ENCODE measurements around the gene CLEC4E.
"Not testable (repeated sequence)": the region's sequence is repeated elsewhere in the genome, so short reads cannot be mapped to it uniquely, and the experiment has no call there.

Gene CLEC4E, protein sequence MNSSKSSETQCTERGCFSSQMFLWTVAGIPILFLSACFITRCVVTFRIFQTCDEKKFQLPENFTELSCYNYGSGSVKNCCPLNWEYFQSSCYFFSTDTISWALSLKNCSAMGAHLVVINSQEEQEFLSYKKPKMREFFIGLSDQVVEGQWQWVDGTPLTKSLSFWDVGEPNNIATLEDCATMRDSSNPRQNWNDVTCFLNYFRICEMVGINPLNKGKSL

DNA sequence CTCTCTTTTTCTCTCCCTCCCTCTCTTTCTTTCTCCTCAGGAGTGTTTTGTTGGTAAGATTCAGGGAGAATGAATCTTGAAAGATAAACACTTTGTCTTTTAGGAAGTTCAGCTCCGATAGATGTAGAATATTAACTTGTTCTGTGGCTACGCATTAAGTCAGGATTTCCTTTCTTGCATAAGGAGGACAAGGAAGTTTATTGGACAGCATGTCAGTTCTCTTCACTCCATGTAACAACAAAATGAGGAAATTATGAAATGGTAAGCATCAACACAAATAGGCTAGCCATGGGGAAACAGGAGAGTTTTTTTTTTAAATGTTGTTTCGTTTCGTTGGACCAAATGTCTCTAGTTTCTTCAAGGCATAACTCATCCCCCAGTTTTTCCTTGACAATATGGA lies at the start of gene CLEC4E:
TSS of gene CLEC4E (minus strand) at position 75 of the 400 bp plus-strand sequence. CDS start 108 bp downstream, outside the sequence.
- H3K4me3 ChIP-seq (ENCODE audit: low read length); DNase-seq (ENCODE audit: low read depth): not testable (repeated sequence)

DNA sequence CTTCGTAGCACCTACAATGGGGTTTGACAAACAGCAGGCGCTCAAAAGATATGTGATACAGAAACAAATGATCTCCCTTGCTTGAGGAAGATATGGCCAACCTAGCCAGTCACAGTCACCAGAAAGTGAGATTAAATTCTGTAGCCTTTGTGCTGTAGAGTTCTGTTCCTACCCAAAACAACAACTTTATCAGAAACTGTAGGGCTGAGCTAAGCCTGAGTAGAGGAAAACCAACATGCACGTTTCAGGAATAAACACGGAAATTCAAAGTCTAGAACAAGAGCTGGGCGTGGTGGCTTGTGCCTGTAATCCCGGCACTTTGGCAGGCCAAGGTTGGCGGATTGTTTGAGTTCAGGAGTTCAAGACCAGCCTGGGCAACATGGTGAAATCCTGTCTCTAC lies 49.0 kb upstream of the CLEC4E start:
- DNase-seq (ENCODE audit: low read depth): no peak
- TF ChIP-seq, protein P1, sequence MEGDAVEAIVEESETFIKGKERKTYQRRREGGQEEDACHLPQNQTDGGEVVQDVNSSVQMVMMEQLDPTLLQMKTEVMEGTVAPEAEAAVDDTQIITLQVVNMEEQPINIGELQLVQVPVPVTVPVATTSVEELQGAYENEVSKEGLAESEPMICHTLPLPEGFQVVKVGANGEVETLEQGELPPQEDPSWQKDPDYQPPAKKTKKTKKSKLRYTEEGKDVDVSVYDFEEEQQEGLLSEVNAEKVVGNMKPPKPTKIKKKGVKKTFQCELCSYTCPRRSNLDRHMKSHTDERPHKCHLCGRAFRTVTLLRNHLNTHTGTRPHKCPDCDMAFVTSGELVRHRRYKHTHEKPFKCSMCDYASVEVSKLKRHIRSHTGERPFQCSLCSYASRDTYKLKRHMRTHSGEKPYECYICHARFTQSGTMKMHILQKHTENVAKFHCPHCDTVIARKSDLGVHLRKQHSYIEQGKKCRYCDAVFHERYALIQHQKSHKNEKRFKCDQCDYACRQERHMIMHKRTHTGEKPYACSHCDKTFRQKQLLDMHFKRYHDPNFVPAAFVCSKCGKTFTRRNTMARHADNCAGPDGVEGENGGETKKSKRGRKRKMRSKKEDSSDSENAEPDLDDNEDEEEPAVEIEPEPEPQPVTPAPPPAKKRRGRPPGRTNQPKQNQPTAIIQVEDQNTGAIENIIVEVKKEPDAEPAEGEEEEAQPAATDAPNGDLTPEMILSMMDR (conservative IDR thresholded peaks at IDR 0.05; ENCODE audit: low read length): no peak
- no peak overlapping the region for H3K4me3 ChIP-seq (ENCODE audit: low read length)

DNA sequence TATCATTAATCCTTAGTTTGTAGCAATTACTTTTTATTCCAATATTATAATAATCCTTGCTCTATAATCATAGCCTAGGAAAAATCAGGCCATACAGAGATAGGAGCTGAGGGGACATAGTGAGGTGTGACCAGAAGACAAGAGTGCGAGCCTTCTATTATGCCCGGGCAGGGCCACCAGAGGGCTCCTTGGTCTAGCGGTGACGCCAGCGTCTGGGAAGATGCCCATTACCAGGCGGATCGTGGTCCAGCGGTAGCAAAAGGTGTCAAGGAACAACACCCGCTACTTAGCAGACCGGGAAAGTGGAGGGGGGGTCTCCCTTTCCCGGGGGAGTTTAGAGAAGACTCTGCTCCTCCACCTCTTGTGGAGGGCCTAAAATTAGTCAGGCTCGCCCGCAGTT lies 43.8 kb upstream of the CLEC4E start:
- not testable (repeated sequence) for DNase-seq (ENCODE audit: low read depth); H3K4me3 ChIP-seq (ENCODE audit: low read length)

DNA sequence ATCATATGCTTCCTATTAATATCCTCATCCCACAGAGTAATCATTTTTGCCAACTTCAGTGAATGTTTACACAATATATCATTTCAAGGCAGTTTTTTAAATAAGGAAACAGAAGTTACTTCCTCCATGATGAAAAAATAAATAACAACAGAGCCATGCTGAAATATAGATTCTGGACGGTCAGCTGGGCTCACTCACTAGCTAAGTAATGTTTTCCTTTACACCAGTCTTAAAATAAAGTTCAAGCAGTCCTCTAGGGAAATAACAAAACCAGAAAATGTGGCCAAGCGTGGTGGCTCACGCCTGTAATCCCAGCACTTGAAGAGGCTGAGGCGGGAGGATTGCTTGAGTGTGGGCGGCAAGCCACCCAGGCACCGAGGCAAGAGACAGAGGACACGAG lies 43.3 kb upstream of the CLEC4E start:
- TF ChIP-seq, protein P1 (conservative IDR thresholded peaks at IDR 0.05; ENCODE audit: low read length): no peak
- no peak for DNase-seq (ENCODE audit: low read depth)

DNA sequence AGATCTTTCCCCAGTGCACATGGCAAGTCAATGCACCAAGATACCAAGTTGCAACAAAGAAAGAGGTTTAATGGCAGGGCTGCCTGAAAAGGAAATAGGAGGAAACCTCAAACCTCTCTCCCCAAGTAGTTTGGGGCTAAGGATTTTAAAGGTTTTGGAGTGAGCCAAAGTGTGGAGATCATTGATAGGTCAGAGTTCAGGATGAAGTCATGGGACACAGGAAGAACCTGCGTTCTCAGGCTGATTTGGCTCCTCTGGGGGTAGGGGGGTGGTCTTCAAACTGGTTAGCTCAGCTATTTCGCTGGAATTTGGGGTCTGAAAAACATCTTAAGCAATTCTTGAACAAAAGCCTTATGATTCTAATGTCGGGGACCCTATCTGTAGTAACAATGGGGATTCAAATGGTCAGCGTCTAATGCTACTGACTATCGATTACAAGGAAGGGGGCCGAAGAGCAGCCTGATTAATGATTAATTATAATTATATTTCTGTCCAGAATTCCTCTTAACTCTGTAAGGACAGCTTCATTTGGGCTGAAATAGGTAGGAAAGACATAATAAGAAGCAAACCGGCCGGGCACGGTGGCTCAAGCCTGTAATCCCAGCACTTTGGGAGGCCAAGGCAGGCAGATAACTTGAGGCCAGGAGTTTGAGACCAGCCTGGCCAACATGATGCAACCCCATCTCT lies 40.5 kb upstream of the CLEC4E start:
- no peak for DNase-seq (ENCODE audit: low read depth)
- TF ChIP-seq, protein P1 (conservative IDR thresholded peaks at IDR 0.05; ENCODE audit: low read length): no peak
- no peak overlapping the region for H3K4me3 ChIP-seq (ENCODE audit: low read length)

More for the DNA sequence above, 43.3 kb upstream of the CLEC4E start:
- no peak overlapping the region for H3K4me3 ChIP-seq (ENCODE audit: low read length)

DNA sequence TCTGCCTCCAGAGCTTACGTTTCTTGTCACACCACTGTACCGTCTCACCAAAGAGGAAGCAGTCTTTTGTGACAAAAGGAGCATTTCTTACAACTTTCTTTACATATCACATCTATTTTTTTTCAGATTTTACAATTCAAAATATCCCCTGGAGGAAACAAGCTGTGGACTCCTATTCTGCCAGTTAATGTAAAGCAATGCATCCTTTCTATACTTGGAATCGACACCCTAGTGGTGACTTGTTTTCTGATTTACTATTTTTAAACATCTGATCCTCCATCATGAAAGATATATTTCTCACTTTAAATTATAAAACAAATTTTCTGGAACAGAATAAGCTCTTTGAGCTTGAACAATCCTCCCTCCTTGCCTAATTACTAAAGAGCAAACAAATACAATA lies 37.2 kb upstream of the CLEC4E start:
- TF ChIP-seq, protein P1 (conservative IDR thresholded peaks at IDR 0.05; ENCODE audit: low read length): no peak
- no peak for DNase-seq (ENCODE audit: low read depth)
- H3K4me3 ChIP-seq (ENCODE audit: low read length): no peak overlapping the region

DNA sequence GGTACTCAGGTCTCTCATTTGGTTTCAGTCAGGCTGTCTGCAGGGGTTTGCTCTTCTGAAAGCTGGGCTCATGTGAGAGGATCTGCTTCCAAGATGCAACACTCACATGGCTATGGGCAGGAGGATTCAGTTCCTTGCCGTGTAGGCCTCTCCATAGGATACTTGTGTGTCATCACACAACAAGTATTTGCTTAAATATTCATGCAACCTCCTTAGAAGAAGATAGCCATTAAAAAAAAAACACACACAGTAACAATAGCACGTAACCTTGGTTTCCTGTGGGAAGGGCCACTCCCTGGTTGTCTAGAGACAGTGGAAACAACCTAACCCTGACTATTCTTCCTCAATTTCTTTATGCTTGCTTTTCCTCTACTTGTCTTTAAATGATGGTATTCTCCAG lies 31.8 kb upstream of the CLEC4E start:
- TF ChIP-seq, protein P1 (conservative IDR thresholded peaks at IDR 0.05; ENCODE audit: low read length): no peak
- H3K4me3 ChIP-seq (ENCODE audit: low read length): no peak overlapping the region
- no peak for DNase-seq (ENCODE audit: low read depth)

DNA sequence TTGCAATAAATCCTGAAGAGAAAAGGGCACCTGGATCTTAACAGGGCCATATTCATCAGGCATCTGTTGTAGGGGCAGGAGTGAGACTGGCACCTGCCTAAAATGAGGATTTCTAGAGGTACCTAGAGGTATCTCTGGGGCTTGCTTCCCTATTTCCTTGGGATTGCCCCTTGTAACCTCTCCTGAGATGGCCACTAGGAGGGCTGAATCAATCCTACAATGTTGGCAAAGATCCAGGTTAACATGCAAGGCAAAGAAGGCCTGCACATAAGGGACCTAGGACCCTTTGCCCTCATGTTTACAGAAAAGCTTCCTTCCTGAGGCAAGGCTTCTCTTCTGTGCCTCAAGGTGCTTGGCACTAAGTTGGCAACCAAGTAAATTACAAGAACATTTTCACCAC lies 25.8 kb upstream of the CLEC4E start:
- no peak overlapping the region for H3K4me3 ChIP-seq (ENCODE audit: low read length)
- no peak for DNase-seq (ENCODE audit: low read depth)
- TF ChIP-seq, protein P1 (conservative IDR thresholded peaks at IDR 0.05; ENCODE audit: low read length): no peak

DNA sequence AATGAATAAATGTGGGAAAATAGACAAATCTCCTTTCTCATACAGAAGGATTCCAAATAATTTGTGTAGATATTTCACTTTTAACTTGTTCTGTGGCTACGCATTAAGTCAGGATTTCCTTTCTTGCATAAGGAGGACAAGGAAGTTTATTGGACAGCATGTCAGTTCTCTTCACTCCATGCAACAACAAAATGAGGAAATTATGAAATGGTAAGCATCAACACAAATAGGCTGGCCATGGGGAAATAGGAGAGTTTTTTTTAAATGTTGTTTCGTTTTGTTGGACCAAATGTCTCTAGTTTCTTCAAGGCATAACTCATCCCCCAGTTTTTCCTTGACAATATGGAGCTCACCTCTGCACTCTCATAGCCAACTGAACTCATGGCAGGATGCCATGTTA lies 25.3 kb upstream of the CLEC4E start:
- H3K4me3 ChIP-seq (ENCODE audit: low read length); DNase-seq (ENCODE audit: low read depth): not testable (repeated sequence)
